Regular cardiac myocyte (primary cell): ENCODE data around the gene RETREG3. TPM values are rescaled to one million over a fixed set of nuclear protein-coding genes. Genes with fewer than 3 reads are reported as not detected.

Experiments used
- total RNA-seq: library from RNA; depleted of rRNA; stranded (reverse); fragments of >200 nt; gene quantifications from 2 replicates; pipeline ENCODE4 v1.2.3, GENCODE V29; 2014

RETREG3 gene, protein sequence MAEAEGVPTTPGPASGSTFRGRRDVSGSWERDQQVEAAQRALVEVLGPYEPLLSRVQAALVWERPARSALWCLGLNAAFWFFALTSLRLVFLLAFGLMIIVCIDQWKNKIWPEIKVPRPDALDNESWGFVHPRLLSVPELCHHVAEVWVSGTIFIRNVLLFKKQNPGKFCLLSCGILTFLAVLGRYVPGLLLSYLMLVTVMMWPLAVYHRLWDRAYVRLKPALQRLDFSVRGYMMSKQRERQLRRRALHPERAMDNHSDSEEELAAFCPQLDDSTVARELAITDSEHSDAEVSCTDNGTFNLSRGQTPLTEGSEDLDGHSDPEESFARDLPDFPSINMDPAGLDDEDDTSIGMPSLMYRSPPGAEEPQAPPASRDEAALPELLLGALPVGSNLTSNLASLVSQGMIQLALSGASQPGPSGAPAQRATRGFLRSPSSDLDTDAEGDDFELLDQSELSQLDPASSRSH
- total RNA-seq, result 73.0 and 74.8 TPM in 2 replicates

DNA sequence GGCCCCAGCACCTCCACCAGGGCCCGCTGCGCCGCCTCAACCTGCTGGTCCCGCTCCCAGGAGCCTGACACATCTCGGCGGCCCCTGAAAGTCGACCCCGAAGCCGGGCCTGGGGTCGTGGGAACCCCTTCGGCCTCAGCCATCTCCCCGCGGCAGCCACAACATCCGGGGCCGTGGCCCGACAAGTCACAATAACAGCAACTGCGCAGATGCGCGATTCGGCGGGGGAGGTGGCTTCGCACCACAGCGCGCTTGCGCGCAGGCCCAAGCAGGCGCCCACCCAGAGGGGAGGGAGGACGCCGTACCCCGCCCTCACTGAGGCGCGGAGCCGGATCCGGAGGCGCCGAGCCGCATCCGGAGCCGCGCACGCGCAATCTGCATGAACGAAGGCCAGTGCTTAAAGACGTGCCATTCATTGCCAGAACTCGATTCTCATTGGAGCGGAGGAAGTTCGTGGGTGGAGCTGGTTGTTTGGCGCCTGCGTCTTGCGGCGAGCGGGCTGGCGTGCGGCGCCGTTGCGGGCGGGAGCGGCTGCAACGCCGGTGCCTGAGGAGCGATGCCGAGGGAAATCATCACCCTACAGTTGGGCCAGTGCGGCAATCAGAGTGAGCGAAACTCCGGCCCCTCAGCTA lies at the start of gene RETREG3, which contains the start of gene TUBG1:
Gene RETREG3 (minus strand): TSS at position 193 of the 632 bp plus-strand sequence. CDS start 50 bp downstream, at position 143.
Gene TUBG1 (plus strand): TSS at position 502 of the 632 bp plus-strand sequence. CDS start 55 bp downstream, at position 557.

DNA sequence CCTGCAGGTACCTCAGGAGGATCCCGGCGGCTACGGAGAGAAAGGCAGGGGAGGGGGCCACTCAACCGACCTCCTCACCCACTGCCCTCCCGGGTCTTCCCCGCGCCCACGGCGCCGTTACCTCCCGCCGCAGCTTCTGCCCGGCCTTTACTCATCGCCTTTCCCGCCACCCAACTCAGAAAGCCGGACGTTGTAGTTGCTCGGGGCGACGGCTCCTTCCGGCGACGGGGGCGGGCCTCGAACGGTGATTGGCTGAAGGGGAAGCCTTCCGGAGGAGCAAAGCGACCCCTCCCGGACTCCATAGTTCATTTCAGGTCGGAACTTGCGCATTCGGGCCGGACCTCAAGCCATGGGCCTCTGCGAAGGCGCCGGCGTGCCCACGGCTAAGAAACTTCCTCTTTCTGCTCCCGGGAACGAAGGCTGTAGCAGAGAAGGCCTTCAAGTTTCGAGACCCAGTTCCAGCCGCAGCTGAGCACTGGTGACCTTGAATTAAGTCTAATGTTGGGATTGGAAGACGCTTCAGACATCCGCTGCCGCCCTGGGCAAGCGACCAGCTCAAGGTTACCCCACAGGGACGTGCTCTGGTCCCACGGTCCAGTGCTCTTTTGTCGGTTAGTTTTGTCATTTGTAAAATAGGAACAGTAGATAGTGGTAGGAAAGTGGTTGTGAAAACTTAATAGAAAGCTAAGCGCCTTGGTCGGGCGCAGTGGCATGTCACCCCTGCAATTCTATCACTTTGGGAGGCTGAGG lies 31.5 kb downstream of the RETREG3 start, which contains the start of gene PSMC3IP:
Gene PSMC3IP (minus strand): TSS at position 198 of the 750 bp plus-strand sequence. CDS start 43 bp downstream, at position 155.

DNA sequence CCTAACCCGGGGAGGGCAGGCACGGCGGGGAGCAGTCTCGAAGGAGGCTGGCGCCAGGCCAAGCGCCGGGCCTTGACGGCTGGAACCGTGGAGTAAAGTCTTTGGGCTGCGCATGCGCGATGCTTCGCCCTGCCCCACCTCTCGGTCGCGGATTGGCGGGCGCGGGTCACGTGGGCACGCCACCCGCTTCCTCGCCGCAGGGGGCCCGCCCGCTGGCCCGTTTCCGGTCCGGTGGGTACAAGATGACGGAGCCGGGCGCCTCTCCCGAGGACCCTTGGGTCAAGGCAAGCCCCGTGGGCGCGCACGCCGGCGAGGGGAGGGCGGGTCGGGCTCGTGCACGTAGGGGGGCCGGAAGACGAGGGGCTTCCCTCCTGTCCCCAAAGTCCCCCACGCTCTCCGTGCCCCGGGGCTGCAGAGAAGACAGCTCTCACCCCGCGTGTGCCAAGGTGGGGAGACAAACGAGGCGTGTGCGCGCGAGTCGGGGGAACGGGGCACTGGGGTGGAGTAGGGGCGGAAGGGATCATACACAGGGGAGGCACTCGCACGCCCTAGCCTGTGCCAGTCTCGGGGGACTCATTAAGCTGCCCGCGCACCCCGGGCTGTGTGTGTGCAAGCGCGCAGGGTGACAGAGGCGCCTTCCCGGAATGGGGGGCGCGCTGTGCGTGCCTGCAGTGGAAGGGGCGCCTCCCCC lies 42.1 kb downstream of the RETREG3 start, which contains the start of gene MLX:
Gene MLX (plus strand): TSS at position 218 of the 691 bp plus-strand sequence. CDS start 25 bp downstream, at position 243.

DNA sequence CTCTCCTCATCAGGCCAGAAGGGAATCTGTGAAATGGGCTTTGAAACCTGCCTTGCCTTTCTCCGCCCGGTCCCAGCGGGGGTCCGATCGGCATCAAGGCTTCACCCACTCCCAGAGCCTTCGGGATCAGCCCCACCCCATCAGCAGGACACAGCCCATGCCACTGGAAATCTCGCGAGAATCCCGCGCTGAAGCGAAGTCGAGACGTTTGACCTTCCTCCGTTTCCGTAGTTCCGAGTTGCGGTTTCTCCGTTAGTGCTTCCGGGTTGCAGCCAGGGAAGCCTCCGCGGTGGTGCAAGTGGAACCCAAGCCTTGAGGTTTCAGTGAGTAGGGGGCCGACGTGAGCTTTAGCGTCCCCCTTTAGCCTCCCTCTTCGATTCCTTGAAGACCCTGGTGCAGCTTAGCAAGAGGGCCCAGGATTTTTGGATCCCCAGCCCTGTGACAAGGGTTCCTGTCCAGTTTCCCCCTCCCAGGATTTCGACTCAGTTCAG lies 47.2 kb downstream of the RETREG3 start, which contains the start of gene COASY:
Gene COASY (plus strand): TSS at position 252 of the 491 bp plus-strand sequence. CDS start 475 bp downstream, outside the sequence.

DNA sequence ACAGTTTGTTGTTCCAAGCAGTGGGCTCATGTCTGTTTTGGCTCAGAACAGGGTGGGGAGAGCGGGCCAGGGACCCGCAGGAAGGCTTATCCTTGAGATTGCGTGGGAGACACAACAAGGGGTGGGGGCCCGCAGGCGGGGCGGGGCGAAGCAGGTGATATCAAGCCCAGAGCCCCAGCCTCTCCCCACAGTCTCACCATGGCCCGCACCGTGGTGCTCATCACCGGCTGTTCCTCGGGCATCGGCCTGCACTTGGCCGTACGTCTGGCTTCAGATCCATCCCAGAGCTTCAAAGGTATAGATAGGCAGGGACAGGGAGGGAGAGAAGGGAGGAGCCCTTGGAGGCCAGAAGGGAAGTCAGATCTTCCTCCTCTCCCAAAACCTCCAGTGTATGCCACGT lies 56.4 kb downstream of the RETREG3 start, which contains the start of gene HSD17B1:
Gene HSD17B1 (plus strand): TSS at position 188 of the 400 bp plus-strand sequence. CDS start 11 bp downstream, at position 199.

DNA sequence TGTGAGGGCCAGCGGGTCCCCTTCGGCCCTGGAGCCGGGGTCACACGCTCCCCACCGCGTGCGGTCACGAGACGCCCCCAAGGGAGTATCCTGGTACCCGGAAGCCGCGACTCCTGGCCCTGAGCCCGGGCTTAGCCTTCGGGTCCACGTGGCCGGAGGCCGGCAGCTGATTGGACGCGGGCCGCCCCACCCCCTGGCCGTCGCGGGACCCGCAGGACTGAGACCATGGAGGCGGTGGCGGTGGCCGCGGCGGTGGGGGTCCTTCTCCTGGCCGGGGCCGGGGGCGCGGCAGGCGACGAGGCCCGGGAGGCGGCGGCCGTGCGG lies 73.2 kb downstream of the RETREG3 start, which contains the start of gene NAGLU:
Gene NAGLU (plus strand): TSS at position 194 of the 324 bp plus-strand sequence. CDS start 32 bp downstream, at position 226.

Other genes starting within 250 kb of the RETREG3 start
- 99.5 and 101 TPM in 2 replicates for gene STAT3, start 220.9 kb downstream of the RETREG3 start, total RNA-seq
- 691 and 1,245 TPM in 2 replicates for gene CAVIN1, start 186.1 kb downstream of the RETREG3 start, total RNA-seq
- gene ATP6V0A1, start 150.5 kb downstream of the RETREG3 start, total RNA-seq, result 31.2 and 73.6 TPM in 2 replicates
- gene NAGLU, start 73.1 kb downstream of the RETREG3 start, total RNA-seq, result 24.3 and 50.7 TPM in 2 replicates
- gene HSD17B1, start 56.5 kb downstream of the RETREG3 start, total RNA-seq, result 5.4 and 8.6 TPM in 2 replicates
- 7.0 and 18.6 TPM in 2 replicates for gene COASY, start 47.2 kb downstream of the RETREG3 start, total RNA-seq
- gene MLX, start 42.3 kb downstream of the RETREG3 start, total RNA-seq, result 32.1 and 65.4 TPM in 2 replicates
- 2.3 and 16.3 TPM in 2 replicates for gene PSMC3IP, start 31.6 kb downstream of the RETREG3 start, total RNA-seq
- 20.3 and 42.2 TPM in 2 replicates for gene TUBG1, start 309 bp upstream of the RETREG3 start, total RNA-seq
- gene TUBG2, start 49.9 kb upstream of the RETREG3 start, total RNA-seq, result 4.8 and 11.6 TPM in 2 replicates
- 10.7 and 11.6 TPM in 2 replicates for gene PLEKHH3, start 67.6 kb upstream of the RETREG3 start, total RNA-seq
- 3.6 and 6.8 TPM in 2 replicates for gene CCR10, start 72.5 kb upstream of the RETREG3 start, total RNA-seq
- gene CNTNAP1, start 73.2 kb upstream of the RETREG3 start, total RNA-seq, result 15.0 and 20.6 TPM in 2 replicates
- 7.7 and 20.0 TPM in 2 replicates for gene EZH1, start 135.7 kb upstream of the RETREG3 start, total RNA-seq
- under 0.01 and 0.58 TPM in 2 replicates for gene RAMP2, start 151.9 kb upstream of the RETREG3 start, total RNA-seq
- 65.7 and 92.6 TPM in 2 replicates for gene VPS25, start 164.1 kb upstream of the RETREG3 start, total RNA-seq
- gene WNK4, start 171.2 kb upstream of the RETREG3 start, total RNA-seq, result 3.5 and 4.5 TPM in 2 replicates
- gene COA3, start 189.3 kb upstream of the RETREG3 start, total RNA-seq, result 48.8 and 70.4 TPM in 2 replicates
- gene CNTD1, start 189.5 kb upstream of the RETREG3 start, total RNA-seq, result under 0.01 and 0.19 TPM in 2 replicates
- gene BECN1, start 214.9 kb upstream of the RETREG3 start, total RNA-seq, result 123 and 167 TPM in 2 replicates
- 51.3 and 131 TPM in 2 replicates for gene PSME3, start 224.0 kb upstream of the RETREG3 start, total RNA-seq
- 0.28 and 0.38 TPM in 2 replicates for gene AOC2, start 235.2 kb upstream of the RETREG3 start, total RNA-seq
- under 0.01 and 2.0 TPM in 2 replicates for gene AOC3, start 241.8 kb upstream of the RETREG3 start, total RNA-seq